A673 (cell line): ENCODE data around the gene DENND1A. TPM values are rescaled to one million over a fixed set of nuclear protein-coding genes. Genes with fewer than 3 reads are reported as not detected.
"Not testable (repeated sequence)": the region's sequence is repeated elsewhere in the genome, so short reads cannot be mapped to it uniquely, and the experiment has no call there.

Experiments used
- BruUV-seq: library from RNA; stranded (reverse); fragments of 400-500 nt; replicated peaks from 2 replicates; lab custom pipeline; 2021; lab: Mats Ljungman, UMichigan
- CTCF ChIA-PET: fragments of 300-600 bp; sonication (Branson Sonifier 250); formaldehyde crosslinking; loops from one replicate; lab custom pipeline; 2022; ENCODE audit warnings: antibody characterized with exemption; lab: Charles Lee
- POLR2A ChIA-PET: fragments of 300-600 bp; sonication (Branson Sonifier 250); formaldehyde crosslinking; loops from one replicate; lab custom pipeline; 2022; ENCODE audit warnings: antibody characterized with exemption; ENCODE audit not compliant: low non-redundant PET; lab: Charles Lee
- DNase-seq: peaks from one replicate; pipeline ENCODE4 v3.0.0-alpha.2; 2015; ENCODE audit warnings: low spot score
- H3K27ac ChIP-seq: fragments of 200-600 bp; sonication (generic); 2 replicates; pipeline ENCODE4 v1.5.1; 2016; ENCODE audit warnings: mixed run types, low read depth, mild to moderate bottlenecking, mixed read lengths, antibody characterized with exemption, low read length; ENCODE audit not compliant: poor library complexity, severe bottlenecking
- H3K27me3 ChIP-seq: fragments of 200-600 bp; sonication (generic); replicated peaks from 2 replicates; pipeline ENCODE4 v1.6.1; 2017; ENCODE audit warnings: mixed run types, low read depth, mild to moderate bottlenecking, mixed read lengths, antibody characterized with exemption, low read length; ENCODE audit not compliant: insufficient read depth, poor library complexity
- H3K36me3 ChIP-seq: fragments of 200-600 bp; sonication (generic); 2 replicates; pipeline ENCODE4 v1.6.1; 2016; ENCODE audit warnings: mixed run types, mild to moderate bottlenecking, mixed read lengths, antibody characterized with exemption, low read length; ENCODE audit not compliant: insufficient read depth, poor library complexity, severe bottlenecking
- H3K4me1 ChIP-seq: fragments of 200-600 bp; sonication (generic); 2 replicates; pipeline ENCODE4 v1.6.1; 2017; ENCODE audit warnings: mixed run types, mild to moderate bottlenecking, mixed read lengths, antibody characterized with exemption, low read length; ENCODE audit not compliant: insufficient read depth, poor library complexity, severe bottlenecking
- H3K4me3 ChIP-seq: fragments of 200-600 bp; sonication (generic); 2 replicates; pipeline ENCODE4 v1.5.1; 2016; ENCODE audit warnings: low read depth, mixed run types, mild to moderate bottlenecking, mixed read lengths, low read length; ENCODE audit not compliant: poor library complexity, severe bottlenecking
- H3K9me3 ChIP-seq: fragments of 200-600 bp; sonication (generic); 2 replicates; pipeline ENCODE4 v1.6.1; 2016; ENCODE audit warnings: mixed run types, low read depth, mild to moderate bottlenecking, mixed read lengths, antibody characterized with exemption, low read length; ENCODE audit not compliant: poor library complexity, severe bottlenecking
- CTCF ChIP-seq: fragments of 300-800, 200-600 bp; sonication (generic); conservative IDR thresholded peaks from 2 replicates; pipeline ENCODE4 v1.5.1; 2017; ENCODE audit warnings: low read depth, mild to moderate bottlenecking, antibody characterized with exemption, low read length, moderate library complexity, mixed read lengths
- EZH2 ChIP-seq: fragments of 200-600 bp; sonication (generic); IDR thresholded peaks from 2 replicates; pipeline ENCODE4 v1.6.1; 2017; ENCODE audit warnings: borderline replicate concordance, low read depth, mild to moderate bottlenecking, mixed read lengths, antibody characterized with exemption, low read length; ENCODE audit not compliant: poor library complexity, severe bottlenecking
- intact Hi-C: fragments of 100-400 bp; cut with micrococcal nuclease; formaldehyde crosslinking; loops from one replicate; pipeline ENCODE4 v1.10.0; 2022; ENCODE audit not compliant: unreplicated experiment
- total RNA-seq: library from RNA; stranded (reverse); gene quantifications from 2 replicates; pipeline ENCODE4 v1.2.3, GENCODE V29; 2021

Gene DENND1A
- total RNA-seq, 1 experiment from 2014 or later, result 12.0 TPM

- Histone ChIP-seq H3K4me3 (no peak overlapping the region), H3K36me3 (no peaks in the 10 kb centered on the region), H3K9me3 (no peaks in the 10 kb centered on the region), H3K4me1 (no peaks in the 10 kb centered on the region), H3K27me3 (peaks cover under 1% of the 10 kb centered on the region), H3K27ac (no peak overlapping the region)
- BruUV-seq, result no TSS peak
- intact Hi-C loops, result no loop called here
- DNase-seq, result no peak
- ChIA-PET CTCF (no interaction called here), POLR2A (no interaction called here)
- TF ChIP-seq EZH2, result no peak
- no peak for TF ChIP-seq CTCF
Observed at GRCh38 chr9:123945532-123945931, 15.6 kb upstream of the DENND1A start.

GRCh38 chr9:123944464-123944863 lies 14.5 kb upstream of the DENND1A start:
- CTCF ChIA-PET, intact Hi-C loops, H3K27me3 ChIP-seq, POLR2A ChIA-PET, DNase-seq, H3K27ac ChIP-seq, BruUV-seq, H3K4me3 ChIP-seq, H3K9me3 ChIP-seq, H3K36me3 ChIP-seq, H3K4me1 ChIP-seq: not testable (repeated sequence)

- no peak for DNase-seq
- intact Hi-C loops, result no loop called here
- Histone ChIP-seq H3K36me3 (no peaks in the 10 kb centered on the region), H3K4me3 (no peak overlapping the region), H3K27ac (no peak overlapping the region), H3K4me1 (no peaks in the 10 kb centered on the region), H3K27me3 (no peaks in the 10 kb centered on the region), H3K9me3 (no peaks in the 10 kb centered on the region)
- ChIA-PET POLR2A (interaction anchor here (0.7 kb wide), 1 partner anchor 527 kb away, joined by 3 read pairs; no protein-coding TSS in a partner anchor), CTCF (no interaction called here)
- BruUV-seq, result no TSS peak
- no peak for TF ChIP-seq CTCF
- TF ChIP-seq EZH2, result no peak
Observed at GRCh38 chr9:123943671-123944070, 13.7 kb upstream of the DENND1A start.

- H3K27me3 ChIP-seq, result no peaks in the 10 kb centered on the region
- ChIA-PET POLR2A (no interaction called here), CTCF (no interaction called here)
- no peak overlapping the region for H3K27ac ChIP-seq
- H3K36me3 ChIP-seq, result no peaks in the 10 kb centered on the region
- BruUV-seq, result no TSS peak
- no peaks in the 10 kb centered on the region for H3K4me1 ChIP-seq
- H3K4me3 ChIP-seq, result no peak overlapping the region
- TF ChIP-seq CTCF, result no peak
- TF ChIP-seq EZH2, result no peak
- DNase-seq, result no peak
- intact Hi-C loops, result no loop called here
- no peaks in the 10 kb centered on the region for H3K9me3 ChIP-seq
Observed at GRCh38 chr9:123942542-123942941, 12.6 kb upstream of the DENND1A start.
